H9 (cell line): ENCODE measurements around the gene ACAP3. TPM values are rescaled to one million over a fixed set of nuclear protein-coding genes. Genes with fewer than 3 reads are reported as not detected.

Experiments
- DNase-seq: peaks from one replicate; pipeline ENCODE4 v3.0.0-alpha.2; 2017
- H2AFZ ChIP-seq: one replicate; pipeline ENCODE4 v1.6.1; 2013; ENCODE audit warnings: mild to moderate bottlenecking, low read length, control low read depth, moderate library complexity
- H2AK5ac ChIP-seq: 2 replicates; pipeline ENCODE4 v1.6.1; 2013; ENCODE audit warnings: low read length, control low read depth, mixed read lengths; ENCODE audit not compliant: insufficient read length
- H2BK120ac ChIP-seq: one replicate; pipeline ENCODE4 v1.6.1; 2013; ENCODE audit warnings: low read depth, mild to moderate bottlenecking, low read length, control low read depth, inconsistent platforms; ENCODE audit not compliant: poor library complexity, severe bottlenecking
- H2BK12ac ChIP-seq: 2 replicates; pipeline ENCODE4 v1.6.1; 2013; ENCODE audit warnings: low read length, control low read depth, mixed read lengths, low read depth; ENCODE audit not compliant: insufficient read length
- H2BK15ac ChIP-seq: 2 replicates; pipeline ENCODE4 v1.6.1; 2013; ENCODE audit warnings: low read depth, low read length, control low read depth
- H2BK20ac ChIP-seq: one replicate; pipeline ENCODE4 v1.6.1; 2013; ENCODE audit warnings: low read depth, mild to moderate bottlenecking, low read length, control low read depth, inconsistent platforms; ENCODE audit not compliant: poor library complexity, severe bottlenecking
- H2BK5ac ChIP-seq: 2 replicates; pipeline ENCODE4 v1.6.1; 2013; ENCODE audit warnings: low read length, control low read depth, mixed read lengths; ENCODE audit not compliant: insufficient read length
- H3K14ac ChIP-seq: 2 replicates; pipeline ENCODE4 v1.6.1; 2013; ENCODE audit warnings: low read length, control low read depth; ENCODE audit not compliant: insufficient read depth
- H3K18ac ChIP-seq: 2 replicates; pipeline ENCODE4 v1.6.1; 2013; ENCODE audit warnings: low read depth, mild to moderate bottlenecking, mixed read lengths, low read length, control low read depth; ENCODE audit not compliant: insufficient read length
- H3K23ac ChIP-seq: 2 replicates; pipeline ENCODE4 v1.6.1; 2013; ENCODE audit warnings: low read length, control low read depth, mixed read lengths, low read depth; ENCODE audit not compliant: insufficient read length
- H3K23me2 ChIP-seq: 2 replicates; pipeline ENCODE4 v1.6.1; 2013; ENCODE audit warnings: low read depth, mild to moderate bottlenecking, mixed read lengths, low read length, control low read depth; ENCODE audit not compliant: insufficient read length, poor library complexity, severe bottlenecking
- H3K27ac ChIP-seq: 2 replicates; pipeline ENCODE4 v1.5.1; 2013; ENCODE audit warnings: low read length, control low read depth, mixed read lengths, low read depth; ENCODE audit not compliant: insufficient read length
- H3K27me3 ChIP-seq: 2 replicates; pipeline ENCODE4 v1.6.1; 2013; ENCODE audit warnings: low read length, control low read depth, inconsistent platforms; ENCODE audit not compliant: insufficient read depth
- H3K4ac ChIP-seq: 2 replicates; pipeline ENCODE4 v1.6.1; 2013; ENCODE audit warnings: low read depth, mild to moderate bottlenecking, control low read depth, inconsistent platforms, low read length, moderate library complexity
- H3K4me1 ChIP-seq: 2 replicates; pipeline ENCODE4 v1.6.1; 2013; ENCODE audit warnings: low read length, control low read depth, inconsistent platforms; ENCODE audit not compliant: insufficient read depth
- H3K4me2 ChIP-seq: 2 replicates; pipeline ENCODE4 v1.6.1; 2013; ENCODE audit warnings: low read length, control low read depth, mixed read lengths; ENCODE audit not compliant: insufficient read length, insufficient read depth
- H3K56ac ChIP-seq: 2 replicates; pipeline ENCODE4 v1.6.1; 2013; ENCODE audit warnings: low read depth, mild to moderate bottlenecking, mixed read lengths, low read length, control low read depth; ENCODE audit not compliant: insufficient read length
- H3K79me1 ChIP-seq: 2 replicates; pipeline ENCODE4 v1.6.1; 2013; ENCODE audit warnings: low read depth, mild to moderate bottlenecking, moderate library complexity, low read length, control low read depth, inconsistent platforms; ENCODE audit not compliant: insufficient read depth, poor library complexity, severe bottlenecking
- H3K79me2 ChIP-seq: 2 replicates; pipeline ENCODE4 v1.6.1; 2013; ENCODE audit warnings: low read length, control low read depth, inconsistent platforms; ENCODE audit not compliant: insufficient read depth
- H3K9ac ChIP-seq: 2 replicates; pipeline ENCODE4 v1.6.1; 2013; ENCODE audit warnings: low read length, control low read depth, mixed read lengths; ENCODE audit not compliant: insufficient read length; ENCODE audit errors: extremely low read depth
- H3K9me3 ChIP-seq: one replicate; pipeline ENCODE4 v1.6.1; 2013; ENCODE audit warnings: low read depth, low read length, inconsistent platforms; ENCODE audit not compliant: control insufficient read depth
- H3T11ph ChIP-seq: one replicate; pipeline ENCODE4 v1.6.1; 2013; ENCODE audit warnings: mild to moderate bottlenecking, low read length, control low read depth, inconsistent platforms
- H4K20me1 ChIP-seq: one replicate; pipeline ENCODE4 v1.6.1; 2013; ENCODE audit not compliant: control insufficient read depth, insufficient read length, insufficient read depth
- H4K5ac ChIP-seq: 2 replicates; pipeline ENCODE4 v1.6.1; 2013; ENCODE audit warnings: low read depth, mild to moderate bottlenecking, mixed read lengths, low read length, control low read depth; ENCODE audit not compliant: insufficient read length
- H4K8ac ChIP-seq: replicated peaks from 2 replicates; pipeline ENCODE4 v1.6.1; 2013; ENCODE audit warnings: low read length, control low read depth, mixed read lengths, low read depth; ENCODE audit not compliant: insufficient read length
- H4K91ac ChIP-seq: 2 replicates; pipeline ENCODE4 v1.6.1; 2013; ENCODE audit warnings: low read depth, mild to moderate bottlenecking, moderate library complexity, mixed read lengths, low read length, control low read depth; ENCODE audit not compliant: insufficient read length
- H3K27ac Mint-ChIP-seq, 3 experiments: 2 replicates in 2 of 3; 3 replicates in 1 of 3; pipeline ENCODE4 v1.8.0; 2020 to 2021; ENCODE audit warnings: mixed read lengths in 3 of 3, mild to moderate bottlenecking in 1 of 3, moderate library complexity in 1 of 3
- H3K27me3 Mint-ChIP-seq: 2 replicates; pipeline ENCODE4 v1.8.0; 2021; ENCODE audit warnings: low read depth, mild to moderate bottlenecking, moderate library complexity, mixed read lengths
- H3K36me3 Mint-ChIP-seq, 3 experiments: 2 replicates in 2 of 3; 3 replicates in 1 of 3; pipeline ENCODE4 v1.8.0; 2020 to 2021; ENCODE audit warnings: low read depth in 3 of 3, mixed read lengths in 3 of 3; ENCODE audit not compliant: insufficient read depth in 1 of 3
- H3K4me1 Mint-ChIP-seq, 2 experiments: 2 replicates each; pipeline ENCODE4 v1.8.0; 2020; ENCODE audit warnings: mixed read lengths in 2 of 2
- H3K4me3 Mint-ChIP-seq, 2 experiments: 2 replicates in 1 of 2; 3 replicates in 1 of 2; pipeline ENCODE4 v1.8.0; 2020 to 2021; ENCODE audit warnings: mild to moderate bottlenecking in 2 of 2, mixed read lengths in 2 of 2, moderate library complexity in 1 of 2
- H3K9me3 Mint-ChIP-seq, 2 experiments: 2 replicates in 1 of 2; 3 replicates in 1 of 2; pipeline ENCODE4 v1.8.0; 2020; ENCODE audit warnings: mild to moderate bottlenecking in 2 of 2, mixed read lengths in 2 of 2, moderate library complexity in 1 of 2
- CTCF ChIP-seq: fragments of 200-600 bp; sonication (generic); conservative IDR thresholded peaks from 3 replicates; pipeline ENCODE4 v1.8.0; 2021; ENCODE audit warnings: antibody characterized with exemption, mild to moderate bottlenecking
- WGBS: extraction: QIAGEN DNeasy Blood & Tissue Kit; methylation state at CpG from one replicate; pipeline ENCODE4 v1.1.7; 2013; ENCODE audit warnings: missing lambda C conversion rate, low lambda C conversion rate, mixed read lengths; ENCODE audit not compliant: insufficient read length; ENCODE audit errors: extremely low coverage; 5-methylcytosine and 5-hydroxymethylcytosine counted together
- total RNA-seq: library from RNA; stranded (reverse); gene quantifications from 2 replicates; pipeline ENCODE4 v1.2.1, GENCODE V29; 2021

ACAP3 gene
- total RNA-seq, 1 experiment from 2014 or later: 41.4 TPM

DNA sequence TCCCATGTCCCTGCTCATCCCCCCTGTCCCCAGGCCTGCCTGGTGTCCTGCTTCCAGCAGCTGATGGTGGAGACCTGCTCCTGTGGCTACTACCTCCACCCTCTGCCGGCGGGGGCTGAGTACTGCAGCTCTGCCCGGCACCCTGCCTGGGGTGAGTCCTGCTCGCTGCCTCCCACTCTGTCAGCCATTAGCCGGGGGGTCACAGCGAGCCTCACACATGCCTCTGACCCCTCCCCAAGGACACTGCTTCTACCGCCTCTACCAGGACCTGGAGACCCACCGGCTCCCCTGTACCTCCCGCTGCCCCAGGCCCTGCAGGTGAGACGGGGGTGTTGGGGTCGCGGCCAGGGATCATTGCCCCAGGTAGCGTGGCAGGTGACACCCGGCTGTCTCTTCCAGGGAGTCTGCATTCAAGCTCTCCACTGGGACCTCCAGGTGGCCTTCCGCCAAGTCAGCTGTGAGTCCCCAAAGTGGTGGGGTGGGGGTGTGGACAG is 17.4 kb downstream of the ACAP3 start:
- H3K23me2 ChIP-seq: peaks cover 4% of the 10 kb centered on the region
- no peaks in the 10 kb centered on the region for H3K4me1 ChIP-seq
- no peak overlapping the region for H3K23ac ChIP-seq
- no peak overlapping the region for H2BK12ac ChIP-seq
- Mint-ChIP-seq H3K36me3 (no peaks in the 10 kb centered on the region), H3K4me1 (peaks cover 0 to 9% of the 10 kb centered on the region in 2 experiments; a peak in 2 of 4 replicates), H3K9me3 (peaks cover 2 to 10% of the 10 kb centered on the region in 2 experiments; a peak in 2 of 5 replicates), H3K4me3 (no peak overlapping the region; a peak in 1 of 5 replicates), H3K27me3 (peaks cover 2% of the 10 kb centered on the region), H3K27ac (no peak overlapping the region)
- H3T11ph ChIP-seq: no peak overlapping the region
- no peak overlapping the region for H3K14ac ChIP-seq
- no peak overlapping the region for H4K8ac ChIP-seq
- peak; percentile 70 for TF ChIP-seq CTCF
- peak; percentile 79 for DNase-seq
- no peak overlapping the region for H2AK5ac ChIP-seq
- no peak overlapping the region for H2BK20ac ChIP-seq
- H4K91ac ChIP-seq: no peak overlapping the region
- H3K9me3 ChIP-seq: no peaks in the 10 kb centered on the region
- H3K18ac ChIP-seq: no peak overlapping the region
- no peak overlapping the region for H3K4ac ChIP-seq
- no peak overlapping the region for H2BK15ac ChIP-seq
- no peak overlapping the region for H2BK5ac ChIP-seq
- no peak overlapping the region for H3K27ac ChIP-seq
- no peaks in the 10 kb centered on the region for H3K79me2 ChIP-seq
- H2BK120ac ChIP-seq: no peak overlapping the region
- no peak overlapping the region for H4K5ac ChIP-seq
- H3K79me1 ChIP-seq: no peaks in the 10 kb centered on the region
- H3K9ac ChIP-seq: no peak overlapping the region
- no peaks in the 10 kb centered on the region for H4K20me1 ChIP-seq
- no CpG with 5 or more reads among the region's 15 CpGs for WGBS
- no peak overlapping the region for H2AFZ ChIP-seq
- no peaks in the 10 kb centered on the region for H3K27me3 ChIP-seq
- H3K56ac ChIP-seq: no peak overlapping the region
- H3K4me2 ChIP-seq: no peak overlapping the region
